Measurements from ENCODE around the gene LIX1L. TPM values are rescaled to one million over a fixed set of nuclear protein-coding genes. Genes with fewer than 3 reads are reported as not detected.

The LIX1L gene
- polyA plus RNA-seq, 1 donor (not counting 4 experiments of a cell fraction or from before 2014, with no cell fraction given) = 20.0 TPM

DNA sequence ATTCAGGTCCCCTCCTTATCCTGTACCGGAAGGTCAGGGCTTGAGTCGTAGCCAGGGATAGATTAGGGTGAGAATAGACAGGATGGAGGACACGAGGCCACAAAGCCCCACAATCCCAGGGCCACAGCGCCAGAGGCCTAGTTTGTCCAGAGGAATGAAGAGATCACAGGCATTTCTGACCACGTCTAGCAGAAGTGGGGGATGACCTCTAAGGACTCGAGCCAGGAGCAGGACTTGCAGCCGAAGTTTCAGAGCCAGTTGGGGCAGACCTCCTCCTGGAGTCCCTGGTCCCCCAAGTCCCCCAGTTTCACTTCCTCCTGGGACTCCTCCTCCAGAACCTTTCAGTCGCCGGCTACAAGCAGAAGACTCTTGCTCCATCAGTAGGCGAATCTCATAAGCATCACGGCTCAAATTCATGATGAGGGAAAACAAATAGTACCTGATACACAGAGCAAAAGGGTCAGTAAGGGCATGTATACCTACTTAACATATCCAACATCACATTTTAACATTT lies 45.6 kb downstream of the LIX1L start:
- H3K27ac ChIP-seq (ENCODE audit: control insufficient read depth, insufficient read depth, low read length) = no peak overlapping the region
- FAIRE-seq (no peak), DNase-seq (ENCODE audit: low read depth, low spot score) (no peak)
- H3K4me2 ChIP-seq (ENCODE audit: control insufficient read depth, extremely low read depth, insufficient read depth, low read depth, low read length) = no peak overlapping the region
- no peak overlapping the region for H3K9ac ChIP-seq (ENCODE audit: control insufficient read depth, extremely low read depth, insufficient read depth, low read length)
- no peaks in the 10 kb centered on the region for H3K27me3 ChIP-seq (ENCODE audit: control insufficient read depth, extremely low read depth, insufficient read depth, low read length)
- H3K79me2 ChIP-seq (ENCODE audit: control insufficient read depth, insufficient read depth, low read length) = peaks cover 2% of the 10 kb centered on the region
- H3K4me3 ChIP-seq (ENCODE audit: control insufficient read depth in 2 of 3, extremely low read depth in 1 of 3, insufficient read depth in 2 of 3, low read depth in 1 of 3, low read length in 3 of 3) = no peak overlapping the region
- H2AFZ ChIP-seq (ENCODE audit: control insufficient read depth, low read length) = no peak overlapping the region
- H3K36me3 ChIP-seq (ENCODE audit: control insufficient read depth in 2 of 2, extremely low read depth in 1 of 2, insufficient read depth in 2 of 2, low read length in 2 of 2) = peaks cover 14% of the 10 kb centered on the region in 2 experiments
- dilution Hi-C loops (cut with MboI; ENCODE audit: extremely low pct_ligation_motif_present, low sequenced_read_pairs) = no loop called here
- no peaks in the 10 kb centered on the region for H3K9me1 ChIP-seq (ENCODE audit: control insufficient read depth, extremely low read depth, insufficient read depth, low read length)
- H4K20me1 ChIP-seq (ENCODE audit: control insufficient read depth, extremely low read depth, insufficient read depth, low read length) = no peaks in the 10 kb centered on the region
- no peaks in the 10 kb centered on the region for H3K9me3 ChIP-seq (ENCODE audit: control insufficient read depth, low read depth, low read length)
- H3K4me1 ChIP-seq (ENCODE audit: control insufficient read depth, extremely low read depth, insufficient read depth, low read length) = peaks cover 19% of the 10 kb centered on the region
- no peak for TF ChIP-seq EZH2 (IDR thresholded peaks at IDR 0.05; ENCODE audit: low read length)
- TF ChIP-seq, protein P1, sequence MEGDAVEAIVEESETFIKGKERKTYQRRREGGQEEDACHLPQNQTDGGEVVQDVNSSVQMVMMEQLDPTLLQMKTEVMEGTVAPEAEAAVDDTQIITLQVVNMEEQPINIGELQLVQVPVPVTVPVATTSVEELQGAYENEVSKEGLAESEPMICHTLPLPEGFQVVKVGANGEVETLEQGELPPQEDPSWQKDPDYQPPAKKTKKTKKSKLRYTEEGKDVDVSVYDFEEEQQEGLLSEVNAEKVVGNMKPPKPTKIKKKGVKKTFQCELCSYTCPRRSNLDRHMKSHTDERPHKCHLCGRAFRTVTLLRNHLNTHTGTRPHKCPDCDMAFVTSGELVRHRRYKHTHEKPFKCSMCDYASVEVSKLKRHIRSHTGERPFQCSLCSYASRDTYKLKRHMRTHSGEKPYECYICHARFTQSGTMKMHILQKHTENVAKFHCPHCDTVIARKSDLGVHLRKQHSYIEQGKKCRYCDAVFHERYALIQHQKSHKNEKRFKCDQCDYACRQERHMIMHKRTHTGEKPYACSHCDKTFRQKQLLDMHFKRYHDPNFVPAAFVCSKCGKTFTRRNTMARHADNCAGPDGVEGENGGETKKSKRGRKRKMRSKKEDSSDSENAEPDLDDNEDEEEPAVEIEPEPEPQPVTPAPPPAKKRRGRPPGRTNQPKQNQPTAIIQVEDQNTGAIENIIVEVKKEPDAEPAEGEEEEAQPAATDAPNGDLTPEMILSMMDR (optimal IDR thresholded peaks at IDR 0.05 in 1 of 3, IDR thresholded peaks at IDR 0.05 in 1 of 3, conservative IDR thresholded peaks at IDR 0.05 in 1 of 3; ENCODE audit: extremely low read depth in 1 of 3, insufficient read depth in 2 of 3, low read length in 3 of 3) = no peak

DNA sequence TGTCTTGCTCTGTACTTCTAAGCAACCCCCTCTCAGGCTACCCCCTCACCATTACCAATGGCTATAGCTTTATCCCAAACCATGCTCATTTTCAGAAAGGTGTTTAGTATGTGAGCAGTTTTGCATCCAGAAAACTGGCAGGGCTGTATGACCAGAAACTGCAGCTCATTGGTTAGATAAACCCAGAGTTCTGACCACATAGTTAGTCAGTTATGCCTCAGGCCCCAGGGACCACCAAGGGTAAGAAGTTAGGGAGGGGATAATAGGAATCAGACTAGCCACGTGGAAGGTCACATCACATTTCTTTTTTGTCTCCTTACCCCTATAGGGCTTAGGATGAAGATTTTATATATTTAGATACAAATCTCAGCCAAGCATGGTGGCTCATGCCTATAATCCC lies 49.2 kb downstream of the LIX1L start:
- H3K4me3 ChIP-seq (ENCODE audit: control insufficient read depth in 2 of 3, extremely low read depth in 1 of 3, insufficient read depth in 2 of 3, low read depth in 1 of 3, low read length in 3 of 3) = no peak overlapping the region
- H3K9me1 ChIP-seq (ENCODE audit: control insufficient read depth, extremely low read depth, insufficient read depth, low read length) = no peaks in the 10 kb centered on the region
- no peak overlapping the region for H2AFZ ChIP-seq (ENCODE audit: control insufficient read depth, low read length)
- peaks cover 8% of the 10 kb centered on the region in 2 experiments for H3K36me3 ChIP-seq (ENCODE audit: control insufficient read depth in 2 of 2, extremely low read depth in 1 of 2, insufficient read depth in 2 of 2, low read length in 2 of 2)
- no peaks in the 10 kb centered on the region for H3K9me3 ChIP-seq (ENCODE audit: control insufficient read depth, low read depth, low read length)
- peaks cover 15% of the 10 kb centered on the region for H3K4me1 ChIP-seq (ENCODE audit: control insufficient read depth, extremely low read depth, insufficient read depth, low read length)
- dilution Hi-C loops (cut with MboI; ENCODE audit: extremely low pct_ligation_motif_present, low sequenced_read_pairs) = no loop called here
- no peak overlapping the region for H3K27ac ChIP-seq (ENCODE audit: control insufficient read depth, insufficient read depth, low read length)
- no peak for DNase-seq (ENCODE audit: low read depth, low spot score)
- no peak overlapping the region for H3K4me2 ChIP-seq (ENCODE audit: control insufficient read depth, extremely low read depth, insufficient read depth, low read depth, low read length)
- TF ChIP-seq EZH2 (IDR thresholded peaks at IDR 0.05; ENCODE audit: low read length) = no peak
- TF ChIP-seq, protein P1 (optimal IDR thresholded peaks at IDR 0.05 in 1 of 3, IDR thresholded peaks at IDR 0.05 in 1 of 3, conservative IDR thresholded peaks at IDR 0.05 in 1 of 3; ENCODE audit: extremely low read depth in 1 of 3, insufficient read depth in 2 of 3, low read length in 3 of 3) = no peak
- no peaks in the 10 kb centered on the region for H3K79me2 ChIP-seq (ENCODE audit: control insufficient read depth, insufficient read depth, low read length)
- no peaks in the 10 kb centered on the region for H3K27me3 ChIP-seq (ENCODE audit: control insufficient read depth, extremely low read depth, insufficient read depth, low read length)
- no peaks in the 10 kb centered on the region for H4K20me1 ChIP-seq (ENCODE audit: control insufficient read depth, extremely low read depth, insufficient read depth, low read length)
- peak; percentile 36 for FAIRE-seq
- no peak overlapping the region for H3K9ac ChIP-seq (ENCODE audit: control insufficient read depth, extremely low read depth, insufficient read depth, low read length)
